HG03196 (cell line): ENCODE measurements around the gene UVSSA.
"Not testable (repeated sequence)": the region's sequence is repeated elsewhere in the genome, so short reads cannot be mapped to it uniquely, and the experiment has no call there.

Source experiments
- ATAC-seq: cut with Tn5 transposase; IDR thresholded peaks from one replicate; pipeline ENCODE4 v1.9.1; 2021; ENCODE audit not compliant: unreplicated experiment

The UVSSA gene

GRCh38 chr4:1329408-1330371 is 17.3 kb upstream of the UVSSA start:
- ATAC-seq, result no peak

- no peak for ATAC-seq
These were observed 16.0 kb upstream of the UVSSA start for GRCh38 chr4:1330761-1331590.

GRCh38 chr4:1331591-1332353 is 15.2 kb upstream of the UVSSA start:
- no peak for ATAC-seq

GRCh38 chr4:1332686-1333085 is 14.3 kb upstream of the UVSSA start:
- no peak for ATAC-seq

- no peak for ATAC-seq
These were observed 13.8 kb upstream of the UVSSA start for GRCh38 chr4:1333256-1333655.

- ATAC-seq, result not testable (repeated sequence)
These were observed 13.0 kb upstream of the UVSSA start for GRCh38 chr4:1333851-1334578.

- ATAC-seq, result no peak
These were observed 12.5 kb upstream of the UVSSA start for GRCh38 chr4:1334579-1334895.

- ATAC-seq, result not testable (repeated sequence)
These were observed 11.7 kb upstream of the UVSSA start for GRCh38 chr4:1335193-1335883.

GRCh38 chr4:1336088-1336491 is 10.9 kb upstream of the UVSSA start:
- no peak for ATAC-seq

- ATAC-seq, result no peak
These were observed 9.6 kb upstream of the UVSSA start for GRCh38 chr4:1337376-1337831.

- ATAC-seq, result no peak
These were observed 8.9 kb upstream of the UVSSA start for GRCh38 chr4:1337951-1338751.

GRCh38 chr4:1338752-1339414 is 8.1 kb upstream of the UVSSA start:
- no peak for ATAC-seq

- no peak for ATAC-seq
These were observed 7.5 kb upstream of the UVSSA start for GRCh38 chr4:1339489-1339888.

GRCh38 chr4:1340181-1340747 is 6.7 kb upstream of the UVSSA start:
- no peak for ATAC-seq

- no peak for ATAC-seq
These were observed 6.1 kb upstream of the UVSSA start for GRCh38 chr4:1340861-1341260.

GRCh38 chr4:1342003-1342402 is 5.0 kb upstream of the UVSSA start:
- no peak for ATAC-seq

GRCh38 chr4:1344696-1345095 is 2.3 kb upstream of the UVSSA start:
- ATAC-seq, result no peak
